Measurements from ENCODE around the gene C1orf56.
A peak's percentile ranks its signal among the peaks of the same experiment; 100 is the strongest.

Gene C1orf56

GRCh38 chr1:151032164-151032563 is 15.4 kb upstream of the C1orf56 start:
- no peak for DNase-seq

DNA sequence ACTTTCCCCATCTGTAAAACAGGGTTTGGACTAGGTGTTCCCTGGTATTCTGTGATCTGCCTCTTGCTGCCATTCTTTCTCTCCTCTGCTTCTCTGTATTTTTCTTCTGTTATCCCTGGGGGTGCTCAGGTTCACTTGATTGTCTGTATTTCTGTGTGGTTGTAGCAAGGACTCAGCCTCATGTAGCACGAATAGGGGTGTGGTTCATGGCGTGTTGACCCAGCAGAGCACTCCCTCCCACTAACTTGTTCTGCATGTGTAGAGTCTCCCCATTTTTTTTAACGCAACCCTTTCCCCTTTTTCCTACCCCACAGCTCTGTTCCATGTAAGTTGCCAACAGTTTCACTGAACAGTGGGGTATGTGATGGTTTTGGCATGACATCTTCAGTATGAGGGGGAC is 12.4 kb upstream of the C1orf56 start:
- no peak for DNase-seq

DNA sequence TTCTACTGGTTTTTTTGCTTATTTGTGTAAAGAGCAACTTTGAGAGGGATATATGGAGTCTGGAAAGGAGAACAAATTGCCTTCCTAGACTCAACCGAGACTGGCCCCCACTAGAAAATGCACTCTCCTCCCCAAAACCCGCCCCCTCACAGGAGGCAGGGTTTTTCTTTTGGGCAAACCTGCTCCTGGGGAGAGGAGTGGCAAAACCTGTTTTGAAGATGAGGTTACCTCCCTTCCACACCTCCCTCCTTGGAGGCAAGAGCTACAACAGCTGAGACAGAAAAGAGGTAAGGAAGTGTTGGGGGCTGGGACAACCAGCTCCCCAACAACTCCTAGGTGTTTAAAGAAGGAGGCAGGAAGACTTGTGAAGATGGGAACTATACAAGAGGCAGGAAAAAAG is 11.2 kb upstream of the C1orf56 start, which contains the start of gene BNIPL:
Gene BNIPL, plus strand, starts transcription at position 231 of the 400 bp plus-strand sequence. Its CDS starts 140 bp downstream, at position 371.
- no peak for DNase-seq

GRCh38 chr1:151037032-151037431 is 10.5 kb upstream of the C1orf56 start:
- no peak for DNase-seq

DNA sequence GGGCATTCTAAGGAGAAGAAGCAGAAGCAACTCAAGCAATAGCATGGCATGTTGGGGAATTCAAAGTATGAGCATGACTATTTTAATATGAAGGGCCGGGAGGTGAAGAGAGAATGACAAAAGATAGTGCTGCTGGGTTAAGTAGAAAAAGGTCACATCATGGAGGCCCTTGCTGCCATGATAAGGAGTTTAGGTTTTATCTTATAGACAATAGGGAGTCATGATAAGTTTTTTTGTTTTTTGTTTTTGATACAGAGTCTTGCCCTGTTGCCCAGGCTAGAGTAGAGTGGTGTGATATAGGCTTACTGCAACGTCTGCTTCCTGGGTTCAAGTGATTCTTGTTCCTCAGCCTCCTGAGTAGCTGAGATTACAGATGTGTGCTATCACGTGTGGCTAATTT is 8.0 kb upstream of the C1orf56 start:
- no peak for DNase-seq

GRCh38 chr1:151043163-151043562 is 4.4 kb upstream of the C1orf56 start:
- no peak for DNase-seq

DNA sequence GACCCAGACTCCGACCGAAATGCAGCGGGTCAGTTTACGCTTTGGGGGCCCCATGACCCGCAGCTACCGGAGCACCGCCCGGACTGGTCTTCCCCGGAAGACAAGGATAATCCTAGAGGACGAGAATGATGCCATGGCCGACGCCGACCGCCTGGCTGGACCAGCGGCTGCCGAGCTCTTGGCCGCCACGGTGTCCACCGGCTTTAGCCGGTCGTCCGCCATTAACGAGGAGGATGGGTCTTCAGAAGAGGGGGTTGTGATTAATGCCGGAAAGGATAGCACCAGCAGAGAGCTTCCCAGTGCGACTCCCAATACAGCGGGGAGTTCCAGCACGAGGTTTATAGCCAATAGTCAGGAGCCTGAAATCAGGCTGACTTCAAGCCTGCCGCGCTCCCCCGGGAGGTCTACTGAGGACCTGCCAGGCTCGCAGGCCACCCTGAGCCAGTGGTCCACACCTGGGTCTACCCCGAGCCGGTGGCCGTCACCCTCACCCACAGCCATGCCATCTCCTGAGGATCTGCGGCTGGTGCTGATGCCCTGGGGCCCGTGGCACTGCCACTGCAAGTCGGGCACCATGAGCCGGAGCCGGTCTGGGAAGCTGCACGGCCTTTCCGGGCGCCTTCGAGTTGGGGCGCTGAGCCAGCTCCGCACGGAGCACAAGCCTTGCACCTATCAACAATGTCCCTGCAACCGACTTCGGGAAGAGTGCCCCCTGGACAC is 534 bp downstream of the C1orf56 start:
- peak; percentile 50 to 65 for DNase-seq

DNA sequence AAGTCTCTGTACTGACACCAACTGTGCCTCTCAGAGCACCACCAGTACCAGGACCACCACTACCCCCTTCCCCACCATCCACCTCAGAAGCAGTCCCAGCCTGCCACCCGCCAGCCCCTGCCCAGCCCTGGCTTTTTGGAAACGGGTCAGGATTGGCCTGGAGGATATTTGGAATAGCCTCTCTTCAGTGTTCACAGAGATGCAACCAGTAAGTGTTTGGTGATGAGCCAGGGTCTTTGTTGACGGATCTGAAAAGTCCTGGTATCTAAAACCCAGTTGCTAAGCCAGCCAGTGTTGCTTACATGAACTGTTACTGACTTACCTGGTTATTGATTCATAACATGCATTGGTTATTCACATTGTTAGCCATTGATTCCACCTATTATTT is 1.1 kb downstream of the C1orf56 start:
- DNase-seq = no peak

GRCh38 chr1:151049458-151049857 is 1.9 kb downstream of the C1orf56 start:
- DNase-seq = no peak

GRCh38 chr1:151050051-151050688 is 2.6 kb downstream of the C1orf56 start:
- no peak for DNase-seq

GRCh38 chr1:151051356-151052009 is 3.9 kb downstream of the C1orf56 start:
- DNase-seq = no peak

DNA sequence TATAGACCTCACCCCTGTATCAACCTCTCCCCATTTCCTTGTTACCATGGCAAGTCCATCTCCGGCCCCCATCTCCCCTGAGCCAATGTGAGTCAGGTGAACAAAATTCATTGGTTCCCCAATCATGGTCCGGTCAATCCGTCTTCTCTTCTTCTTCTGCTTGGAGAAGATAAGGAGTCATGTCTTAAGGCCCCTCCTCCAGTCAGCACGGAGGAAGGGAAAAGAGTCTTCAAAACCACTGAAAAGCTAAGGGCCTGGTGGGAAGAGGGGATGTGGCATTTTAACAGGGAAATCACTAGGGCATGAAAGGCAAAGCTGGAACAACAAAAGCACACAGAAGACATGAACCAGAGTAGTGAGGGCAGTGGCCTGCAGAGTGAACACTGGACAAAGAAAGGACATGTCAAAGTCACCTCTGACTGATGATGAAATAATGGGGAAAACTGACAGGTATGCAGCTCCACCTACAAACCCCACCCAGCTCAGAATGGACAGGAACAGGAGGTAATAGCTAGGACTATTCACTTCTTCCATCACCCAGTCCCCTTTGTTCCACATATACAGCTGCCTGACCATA is 7.5 kb downstream of the C1orf56 start:
- DNase-seq = no peak

DNA sequence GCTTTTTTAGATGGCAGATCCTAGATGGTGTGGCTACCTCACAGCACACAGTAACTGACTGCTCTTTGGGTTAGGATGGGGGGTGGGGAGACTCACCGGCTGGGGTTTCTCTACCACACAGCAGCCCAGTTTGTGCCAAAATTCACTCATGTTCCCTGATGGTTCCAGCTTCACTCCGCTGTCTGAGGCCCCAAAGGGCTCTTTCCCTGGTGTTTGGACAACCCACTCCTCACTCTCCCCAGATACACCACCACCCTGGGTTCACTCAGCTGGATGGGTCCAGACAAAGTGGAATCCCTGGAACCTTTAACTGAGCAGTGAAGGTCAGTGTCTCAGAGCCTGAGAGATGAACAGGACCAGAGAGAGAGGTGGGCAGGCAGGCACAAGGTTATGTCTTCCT is 8.0 kb downstream of the C1orf56 start:
- no peak for DNase-seq

GRCh38 chr1:151056149-151056548 is 8.6 kb downstream of the C1orf56 start:
- no peak for DNase-seq

GRCh38 chr1:151058692-151059091 is 11.1 kb downstream of the C1orf56 start:
- DNase-seq = peak in 1 of 2 experiments; percentile 58

GRCh38 chr1:151059109-151060006 is 11.8 kb downstream of the C1orf56 start, which contains the start of gene CDC42SE1:
Gene CDC42SE1, minus strand, starts transcription at chr1:151059622. Its CDS starts 3,892 bp downstream, at chr1:151055730.
- peak; percentile 61 to 86 for DNase-seq

GRCh38 chr1:151060007-151060656 is 12.6 kb downstream of the C1orf56 start, which contains the start of gene MLLT11:
Gene MLLT11, plus strand, starts transcription at chr1:151060397. Its CDS starts 6,828 bp downstream, at chr1:151067225.
- peak; percentile 73 to 83 for DNase-seq

GRCh38 chr1:151060657-151061421 is 13.3 kb downstream of the C1orf56 start:
- DNase-seq = peak; percentile 18 to 36

DNA sequence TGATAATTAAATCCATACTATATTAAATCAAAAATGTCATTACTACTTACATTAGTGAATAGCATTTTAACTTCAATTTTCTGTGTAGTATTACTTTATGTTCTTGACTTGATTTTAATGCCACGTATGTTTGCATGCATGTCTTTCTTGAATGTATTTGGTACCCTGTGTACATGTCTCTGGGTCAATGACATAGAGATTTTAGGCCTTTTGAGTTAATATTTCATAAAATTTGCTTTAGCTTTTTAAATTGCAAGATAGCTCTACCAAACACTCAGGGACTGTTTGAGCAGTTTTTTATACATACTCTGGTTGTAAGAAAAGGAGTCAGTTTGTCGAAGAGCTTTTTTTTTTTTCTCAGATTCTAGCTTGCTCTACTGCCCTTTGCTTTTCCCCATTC is 14.2 kb downstream of the C1orf56 start:
- no peak for DNase-seq

- DNase-seq = no peak
These were observed 15.3 kb downstream of the C1orf56 start for GRCh38 chr1:151062741-151063371.
